A673 (cell line): ENCODE measurements around the gene EYS.

Experiments used
- EZH2 ChIP-seq: fragments of 200-600 bp; sonication (generic); IDR thresholded peaks from 2 replicates; pipeline ENCODE4 v1.6.1; 2017; ENCODE audit warnings: borderline replicate concordance, low read depth, mild to moderate bottlenecking, mixed read lengths, antibody characterized with exemption, low read length; ENCODE audit not compliant: poor library complexity, severe bottlenecking
- TF ChIP-seq, protein P1 (sequence below): fragments of 300-800, 200-600 bp; sonication (generic); conservative IDR thresholded peaks from 2 replicates; pipeline ENCODE4 v1.5.1; 2017; ENCODE audit warnings: low read depth, mild to moderate bottlenecking, antibody characterized with exemption, low read length, moderate library complexity, mixed read lengths

- TF ChIP-seq, protein P1, sequence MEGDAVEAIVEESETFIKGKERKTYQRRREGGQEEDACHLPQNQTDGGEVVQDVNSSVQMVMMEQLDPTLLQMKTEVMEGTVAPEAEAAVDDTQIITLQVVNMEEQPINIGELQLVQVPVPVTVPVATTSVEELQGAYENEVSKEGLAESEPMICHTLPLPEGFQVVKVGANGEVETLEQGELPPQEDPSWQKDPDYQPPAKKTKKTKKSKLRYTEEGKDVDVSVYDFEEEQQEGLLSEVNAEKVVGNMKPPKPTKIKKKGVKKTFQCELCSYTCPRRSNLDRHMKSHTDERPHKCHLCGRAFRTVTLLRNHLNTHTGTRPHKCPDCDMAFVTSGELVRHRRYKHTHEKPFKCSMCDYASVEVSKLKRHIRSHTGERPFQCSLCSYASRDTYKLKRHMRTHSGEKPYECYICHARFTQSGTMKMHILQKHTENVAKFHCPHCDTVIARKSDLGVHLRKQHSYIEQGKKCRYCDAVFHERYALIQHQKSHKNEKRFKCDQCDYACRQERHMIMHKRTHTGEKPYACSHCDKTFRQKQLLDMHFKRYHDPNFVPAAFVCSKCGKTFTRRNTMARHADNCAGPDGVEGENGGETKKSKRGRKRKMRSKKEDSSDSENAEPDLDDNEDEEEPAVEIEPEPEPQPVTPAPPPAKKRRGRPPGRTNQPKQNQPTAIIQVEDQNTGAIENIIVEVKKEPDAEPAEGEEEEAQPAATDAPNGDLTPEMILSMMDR = no peak
- TF ChIP-seq EZH2 = no peak
These were observed 1168.3 kb downstream of the EYS start for GRCh38 chr6:64538722-64539121.
